HEK293T (cell line): ENCODE data around the gene CCT5.

Experiments
- ARNT ChIP-seq: fragments of 450-650 bp; IDR thresholded peaks from 2 replicates; pipeline ENCODE4 v1.6.1; 2017; ENCODE audit warnings: mild to moderate bottlenecking
- ELF4 ChIP-seq: fragments of 450-650 bp; IDR thresholded peaks from 2 replicates; pipeline ENCODE4 v1.6.1; 2017; ENCODE audit warnings: antibody characterized with exemption
- FOXA1 ChIP-seq: fragments of 450-650 bp; IDR thresholded peaks from 2 replicates; pipeline ENCODE4 v1.6.1; 2016; ENCODE audit warnings: mild to moderate bottlenecking
- FOXM1 ChIP-seq: fragments of 450-650 bp; IDR thresholded peaks from 2 replicates; pipeline ENCODE4 v1.6.1; 2017; ENCODE audit warnings: mild to moderate bottlenecking, borderline replicate concordance
- LEF1 ChIP-seq: fragments of 450-650 bp; IDR thresholded peaks from 2 replicates; pipeline ENCODE4 v1.6.1; 2017; ENCODE audit warnings: mild to moderate bottlenecking, borderline replicate concordance
- SP1 ChIP-seq: fragments of 450-650 bp; IDR thresholded peaks from 2 replicates; pipeline ENCODE4 v1.6.1; 2017
- SUZ12 ChIP-seq: fragments of 450-650 bp; IDR thresholded peaks from 2 replicates; pipeline ENCODE4 v1.6.1; 2016; ENCODE audit warnings: mild to moderate bottlenecking
- TARDBP ChIP-seq: fragments of 450-650 bp; IDR thresholded peaks from 2 replicates; pipeline ENCODE4 v1.6.1; 2016
- ZNF384 ChIP-seq: fragments of 450-650 bp; IDR thresholded peaks from 2 replicates; pipeline ENCODE4 v1.6.1; 2016

- no peak for TF ChIP-seq FOXM1
- no peak for TF ChIP-seq SUZ12
- no peak for TF ChIP-seq TARDBP
- no peak for TF ChIP-seq ELF4
- TF ChIP-seq SP1, result no peak
- TF ChIP-seq ARNT, result no peak
- TF ChIP-seq FOXA1, result no peak
- TF ChIP-seq LEF1, result no peak
- no peak for TF ChIP-seq ZNF384
Measured at GRCh38 chr5:10300246-10300645, 50.2 kb downstream of the CCT5 start.
